Gastrocnemius medialis (tissue), 4 donors: ENCODE data around the gene ADRM1. TPM values are rescaled to one million over a fixed set of nuclear protein-coding genes. Genes with fewer than 3 reads are reported as not detected.

Experiments used
- ATAC-seq, 2 donors: fragments of 150-250 bp; one replicate each; pipeline ENCODE4 v1.9.1; 2016
- DNase-seq, 2 donors: peaks; one replicate each; pipeline ENCODE4 v3.0.0-alpha.2; 2019
- H3K27ac ChIP-seq, 4 donors: fragments of 200-600 bp; sonication (generic); 1 replicate in 1 of 4; 2 replicates in 3 of 4; pipeline ENCODE4 v1.5.1; 2016 to 2018; ENCODE audit warnings: mild to moderate bottlenecking in 2 of 4, moderate library complexity in 1 of 4
- H3K27me3 ChIP-seq, 3 donors: fragments of 200-600 bp; sonication (generic) in 2 of 3; 1 replicate in 1 of 3; 2 replicates in 2 of 3; pipeline versions ENCODE4 v1.5.1 to v1.6.0; 2016 to 2019; ENCODE audit warnings: mild to moderate bottlenecking in 1 of 3, moderate library complexity in 1 of 3
- H3K36me3 ChIP-seq, 2 donors: fragments of 200-600 bp; sonication (generic) in 1 of 2; one replicate each; pipeline ENCODE4 v1.5.1; 2017 to 2018
- H3K4me1 ChIP-seq, 2 donors: fragments of 200-600 bp; sonication (generic) in 1 of 2; one replicate each; pipeline ENCODE4 v1.5.1; 2016 to 2017; ENCODE audit warnings: mild to moderate bottlenecking in 2 of 2
- H3K4me3 ChIP-seq, 4 donors: fragments of 200-600 bp; sonication (generic) in 3 of 4; 1 replicate in 1 of 4; 2 replicates in 3 of 4; pipeline ENCODE4 v1.5.1; 2016 to 2019; ENCODE audit warnings: mild to moderate bottlenecking in 2 of 4
- H3K9me3 ChIP-seq, 3 donors: fragments of 200-600 bp; sonication (generic) in 2 of 3; 1 replicate in 1 of 3; 2 replicates in 2 of 3; pipeline ENCODE4 v1.5.1; 2016 to 2019
- POLR2A ChIP-seq, 2 donors: fragments of 450-650 bp; IDR thresholded peaks; one replicate each; pipeline ENCODE4 v1.6.1; 2017; ENCODE audit warnings: antibody characterized with exemption in 2 of 2, mild to moderate bottlenecking in 2 of 2, moderate library complexity in 2 of 2
- in situ Hi-C, 4 donors: fragments of 200-750 bp; cut with MboI; loops; one replicate each; pipeline versions ENCODE4 v1.15.0 to v1.8.0; 2017; ENCODE audit warnings: low sequenced_read_pairs in 4 of 4
- intact Hi-C: fragments of 100-400 bp; cut with DNase I; formaldehyde crosslinking; loops from one replicate; pipeline ENCODE4 v1.15.1; 2023; ENCODE audit warnings: low total_unique reads
- total RNA-seq, 4 donors: library from RNA; depleted of rRNA; stranded (reverse); fragments of >200 nt; gene quantifications; one replicate each; pipeline versions ENCODE4 v1.1.0 to v1.2.3, GENCODE V29; 2016
- TF ChIP-seq, protein P1 (sequence below), 5 experiments: fragments of 450-650 bp in 3 of 5; fragments of 200-600 bp in 2 of 5; sonication (generic) in 2 of 5; IDR thresholded peaks in 4 of 5; conservative IDR thresholded peaks in 1 of 5; 1 replicate in 4 of 5; 2 replicates in 1 of 5; pipeline ENCODE4 v1.5.1; 2016 to 2019; ENCODE audit warnings: antibody characterized with exemption in 5 of 5, mild to moderate bottlenecking in 3 of 5, moderate library complexity in 3 of 5

ADRM1 gene
- total RNA-seq, 4 donors from 2014 or later, result 389 to 644 (median 611) TPM

GRCh38 chr20:62298577-62299249 lies 4.1 kb upstream of the ADRM1 start:
- H3K27me3 ChIP-seq, result no peaks in the 10 kb centered on the region
- H3K4me1 ChIP-seq, result peaks cover 0 to 3% of the 10 kb centered on the region in 2 donors
- H3K36me3 ChIP-seq, result peaks cover 0 to 32% of the 10 kb centered on the region in 2 donors
- intact Hi-C loops (no loop called here), in situ Hi-C loops (loop anchor here in 2 of 4 donors (10.0 to 25.0 kb wide), 2 partner anchors 86 to 89 kb away; partner anchors contain the start of gene RPS21 (in 2 of the 2))
- no peaks in the 10 kb centered on the region for H3K9me3 ChIP-seq
- DNase-seq (no peak), ATAC-seq (no peak)
- no peak overlapping the region for H3K27ac ChIP-seq
- TF ChIP-seq, protein P1, sequence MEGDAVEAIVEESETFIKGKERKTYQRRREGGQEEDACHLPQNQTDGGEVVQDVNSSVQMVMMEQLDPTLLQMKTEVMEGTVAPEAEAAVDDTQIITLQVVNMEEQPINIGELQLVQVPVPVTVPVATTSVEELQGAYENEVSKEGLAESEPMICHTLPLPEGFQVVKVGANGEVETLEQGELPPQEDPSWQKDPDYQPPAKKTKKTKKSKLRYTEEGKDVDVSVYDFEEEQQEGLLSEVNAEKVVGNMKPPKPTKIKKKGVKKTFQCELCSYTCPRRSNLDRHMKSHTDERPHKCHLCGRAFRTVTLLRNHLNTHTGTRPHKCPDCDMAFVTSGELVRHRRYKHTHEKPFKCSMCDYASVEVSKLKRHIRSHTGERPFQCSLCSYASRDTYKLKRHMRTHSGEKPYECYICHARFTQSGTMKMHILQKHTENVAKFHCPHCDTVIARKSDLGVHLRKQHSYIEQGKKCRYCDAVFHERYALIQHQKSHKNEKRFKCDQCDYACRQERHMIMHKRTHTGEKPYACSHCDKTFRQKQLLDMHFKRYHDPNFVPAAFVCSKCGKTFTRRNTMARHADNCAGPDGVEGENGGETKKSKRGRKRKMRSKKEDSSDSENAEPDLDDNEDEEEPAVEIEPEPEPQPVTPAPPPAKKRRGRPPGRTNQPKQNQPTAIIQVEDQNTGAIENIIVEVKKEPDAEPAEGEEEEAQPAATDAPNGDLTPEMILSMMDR (IDR thresholded peaks at IDR 0.05 in 4 of 5, conservative IDR thresholded peaks at IDR 0.05 in 1 of 5), result no peak
- TF ChIP-seq POLR2A (IDR thresholded peaks at IDR 0.05), result no peak
- H3K4me3 ChIP-seq, result no peak overlapping the region

- no peaks in the 10 kb centered on the region for H3K9me3 ChIP-seq
- TF ChIP-seq POLR2A (IDR thresholded peaks at IDR 0.05), result no peak
- TF ChIP-seq, protein P1 (IDR thresholded peaks at IDR 0.05 in 4 of 5, conservative IDR thresholded peaks at IDR 0.05 in 1 of 5), result no peak
- H3K27ac ChIP-seq, result no peak overlapping the region
- H3K4me1 ChIP-seq, result peaks cover 10 to 14% of the 10 kb centered on the region in 2 donors
- no peak overlapping the region for H3K4me3 ChIP-seq
- intact Hi-C loops, result loop anchor here (1.0 to 10.0 kb wide), 3 partner anchors 58 to 505 kb away; partner anchors contain the start of gene OGFR
- in situ Hi-C loops, result loop anchor here in 3 of 4 donors (10.0 to 25.0 kb wide), 2 partner anchors 85 to 88 kb away; partner anchors contain the start of gene RPS21 (in 3 of the 3)
- no peak for DNase-seq
- peaks cover 0 to 24% of the 10 kb centered on the region in 2 donors for H3K36me3 ChIP-seq
- no peaks in the 10 kb centered on the region for H3K27me3 ChIP-seq
- no peak for ATAC-seq
These were observed 3.0 kb upstream of the ADRM1 start for GRCh38 chr20:62299666-62300236.

DNA sequence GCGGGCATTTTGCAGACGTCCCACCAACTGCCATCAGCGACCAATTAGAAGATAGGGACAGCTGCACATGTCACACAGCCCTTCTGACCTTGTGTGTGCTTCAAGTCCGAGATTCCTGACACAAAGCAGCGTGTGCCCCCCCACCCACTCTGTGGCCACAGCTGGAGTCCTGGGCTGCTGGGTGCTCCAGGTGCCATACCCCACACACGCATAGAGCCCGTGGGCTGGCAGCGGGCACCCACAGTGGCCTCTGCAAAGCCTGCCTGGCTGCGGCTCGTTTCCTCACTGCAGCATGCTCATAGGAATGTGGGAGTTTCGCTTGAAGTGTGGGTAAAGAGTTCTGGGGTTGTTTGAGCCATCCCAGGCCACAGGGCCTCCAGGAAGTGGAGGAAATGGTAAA lies 2.5 kb upstream of the ADRM1 start:
- H3K4me3 ChIP-seq, result no peak overlapping the region
- peaks cover 0 to 26% of the 10 kb centered on the region in 2 donors for H3K36me3 ChIP-seq
- no peak for ATAC-seq
- H3K27ac ChIP-seq, result peak overlapping the region in 1 of 4 donors; percentile 21
- H3K27me3 ChIP-seq, result no peaks in the 10 kb centered on the region
- no peak for TF ChIP-seq POLR2A (IDR thresholded peaks at IDR 0.05)
- TF ChIP-seq, protein P1 (IDR thresholded peaks at IDR 0.05 in 4 of 5, conservative IDR thresholded peaks at IDR 0.05 in 1 of 5), result no peak
- intact Hi-C loops (loop anchor here (1.0 to 10.0 kb wide), 3 partner anchors 59 to 504 kb away; partner anchors contain the start of gene OGFR), in situ Hi-C loops (loop anchor here in 1 of 4 donors (10.0 kb wide), 1 partner anchor 84 kb away; the partner anchor contains the start of gene RPS21)
- peaks cover 16 to 19% of the 10 kb centered on the region in 2 donors for H3K4me1 ChIP-seq
- DNase-seq, result no peak
- no peaks in the 10 kb centered on the region for H3K9me3 ChIP-seq

- Histone ChIP-seq H3K9me3 (no peaks in the 10 kb centered on the region), H3K27ac (peak overlapping the region; percentile 90 to 100 (median 98)), H3K4me1 (peaks cover 22 to 28% of the 10 kb centered on the region in 2 donors), H3K4me3 (no peak overlapping the region), H3K36me3 (peaks cover 0 to 26% of the 10 kb centered on the region in 2 donors), H3K27me3 (no peaks in the 10 kb centered on the region)
- no peak for TF ChIP-seq POLR2A (IDR thresholded peaks at IDR 0.05)
- TF ChIP-seq, protein P1 (IDR thresholded peaks at IDR 0.05 in 4 of 5, conservative IDR thresholded peaks at IDR 0.05 in 1 of 5), result no peak
- no peak for ATAC-seq
- no peak for DNase-seq
- in situ Hi-C loops, result loop anchor here in 1 of 4 donors (10.0 kb wide), 1 partner anchor 84 kb away; the partner anchor contains the start of gene RPS21
- intact Hi-C loops, result loop anchor here (5.0 to 10.0 kb wide), 2 partner anchors 196 to 504 kb away; partner anchors contain the start of gene OGFR
These were observed 1.6 kb upstream of the ADRM1 start for GRCh38 chr20:62301111-62301668.
